ENCODE measurements around the gene CNMD.

CNMD gene

GRCh38 chr13:52677823-52678222 lies 61.8 kb downstream of the CNMD start:
- no peak for DNase-seq

DNA sequence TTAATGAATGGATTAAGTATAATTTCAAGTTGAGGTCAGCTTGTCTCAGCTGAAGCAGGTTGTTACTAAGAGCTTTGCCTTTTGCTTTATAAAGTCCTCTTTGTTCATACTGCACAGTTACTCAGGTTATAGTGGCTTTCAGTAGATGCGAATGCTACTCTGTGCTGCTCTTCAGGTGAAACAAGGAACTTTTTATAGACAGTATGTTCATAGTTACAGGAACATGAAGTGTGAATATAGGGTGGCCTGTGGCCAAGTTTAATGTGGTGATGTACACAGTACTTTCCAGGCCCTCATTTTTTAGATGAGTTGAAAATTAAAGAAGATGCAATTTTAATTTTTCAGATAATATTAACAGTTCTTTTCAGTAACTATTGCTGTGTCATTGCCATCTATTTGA lies 66.2 kb downstream of the CNMD start:
- DNase-seq, result no peak

DNA sequence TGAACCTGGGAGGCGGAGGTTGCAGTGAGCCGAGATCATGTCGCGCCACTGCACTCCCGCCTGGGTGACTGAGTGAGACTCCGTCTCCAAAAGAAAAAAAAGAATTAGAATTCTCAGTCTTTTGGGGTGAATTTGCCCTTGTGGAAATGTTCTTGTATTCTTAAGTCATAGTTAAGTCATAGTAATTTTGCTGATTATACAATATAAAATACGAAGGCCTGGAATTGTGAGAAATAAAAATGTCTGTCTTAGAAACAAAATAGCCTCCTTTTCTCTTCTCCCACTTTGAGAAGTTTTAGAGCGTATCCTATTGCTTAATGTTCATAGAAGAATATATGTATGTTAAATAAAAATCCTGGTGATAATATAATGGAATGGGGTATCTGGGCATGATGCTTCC lies 68.9 kb downstream of the CNMD start:
- DNase-seq, result no peak

DNA sequence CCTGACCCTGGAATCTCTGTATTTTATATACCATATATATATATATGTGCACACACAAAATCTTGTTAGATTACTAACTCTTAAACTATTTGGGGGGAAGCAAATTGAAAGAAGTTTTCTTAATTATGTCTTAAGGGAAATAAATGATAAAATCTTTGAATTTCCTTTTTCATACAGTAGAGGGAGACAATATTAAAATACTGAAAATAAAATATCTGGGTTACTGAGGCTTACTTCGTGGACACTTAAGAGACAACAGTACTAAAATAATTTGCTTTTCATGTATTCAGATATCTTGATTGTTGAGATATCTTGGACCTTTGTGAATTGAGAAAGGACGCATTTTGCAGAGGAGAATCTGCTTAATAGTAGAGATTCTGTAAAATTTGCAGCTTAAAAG lies 69.9 kb downstream of the CNMD start:
- DNase-seq, result no peak

- no peak for DNase-seq
Observed at GRCh38 chr13:52665325-52665724, 74.3 kb downstream of the CNMD start.

DNA sequence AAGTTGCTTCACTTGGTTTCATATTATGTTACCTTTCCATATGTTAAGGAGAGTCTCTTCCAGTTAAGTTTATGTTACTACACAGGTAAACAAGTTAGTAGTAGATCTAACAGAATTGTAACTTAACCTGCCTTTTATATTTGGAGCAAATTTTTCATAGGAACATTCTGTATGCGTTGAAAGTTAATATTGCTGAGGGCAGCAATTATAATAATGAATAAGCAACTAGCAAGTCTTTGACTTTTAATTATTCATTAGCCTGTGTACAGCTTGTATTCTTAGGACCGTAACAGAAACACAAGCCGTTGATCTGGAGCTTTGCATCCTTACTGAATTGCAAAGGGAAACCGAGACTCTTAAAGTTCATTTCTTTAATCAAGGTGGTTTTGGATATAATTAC lies 75.3 kb downstream of the CNMD start:
- DNase-seq, result no peak

- no peak for DNase-seq
Observed at GRCh38 chr13:52659340-52659739, 80.3 kb downstream of the CNMD start.

All from activated naive CD4-positive, alpha-beta T cell treated with Interleukin-2 at 50 U/mL for 16 hours (primary cell).